SU-DHL-6 (cell line): ENCODE data around the gene PTPRG.

Experiments used
- H2AFZ ChIP-seq: fragments of 200-600 bp; sonication (generic); 2 replicates; pipeline ENCODE4 v1.6.1; 2014; ENCODE audit warnings: low read depth, mild to moderate bottlenecking, moderate library complexity, mixed read lengths, antibody characterized with exemption, low read length; ENCODE audit not compliant: severe bottlenecking
- H3F3A ChIP-seq: fragments of 200-600 bp; shearing (Covaris generic); 2 replicates; pipeline ENCODE4 v1.6.0; 2016; ENCODE audit warnings: antibody characterized with exemption, mild to moderate bottlenecking; ENCODE audit not compliant: insufficient read depth
- H3K27ac ChIP-seq: fragments of 200-600 bp; sonication (generic); 2 replicates; pipeline ENCODE4 v1.5.1; 2016; ENCODE audit warnings: low read depth, mild to moderate bottlenecking, low read length, moderate library complexity, mixed read lengths
- H3K27me3 ChIP-seq: fragments of 200-600 bp; sonication (generic), shearing (Covaris generic); 2 replicates; pipeline ENCODE4 v1.6.0; 2014; ENCODE audit warnings: mild to moderate bottlenecking, low read length
- H3K36me3 ChIP-seq: fragments of 200-600 bp; sonication (generic); 2 replicates; pipeline ENCODE4 v1.6.1; 2014; ENCODE audit warnings: mild to moderate bottlenecking, low read length, mixed read lengths
- H3K4me2 ChIP-seq: fragments of 300-600, 200-600 bp; shearing (Covaris generic), sonication (generic); 2 replicates; pipeline ENCODE4 v1.6.0; 2014; ENCODE audit warnings: low read length, low read depth, mild to moderate bottlenecking; ENCODE audit not compliant: poor library complexity, severe bottlenecking
- H3K4me3 ChIP-seq: fragments of 200-600 bp; sonication (generic); 2 replicates; pipeline ENCODE4 v1.5.1; 2014; ENCODE audit warnings: antibody characterized with exemption, low read length, mild to moderate bottlenecking, mixed read lengths; ENCODE audit not compliant: insufficient read depth, poor library complexity, severe bottlenecking
- H3K79me2 ChIP-seq: fragments of 200-600 bp; sonication (generic); 2 replicates; pipeline ENCODE4 v1.6.1; 2014; ENCODE audit warnings: mild to moderate bottlenecking, low read length, moderate library complexity; ENCODE audit not compliant: insufficient read depth
- H3K9ac ChIP-seq: fragments of 200-600 bp; sonication (generic); 2 replicates; pipeline ENCODE4 v1.7.0; 2014; ENCODE audit warnings: mild to moderate bottlenecking, low read length
- H3K9me2 ChIP-seq: fragments of 200-600 bp; sonication (generic); replicated peaks from 2 replicates; pipeline ENCODE4 v1.6.1; 2014; ENCODE audit warnings: low read length; ENCODE audit not compliant: insufficient read depth
- H3K9me3 ChIP-seq: fragments of 200-600 bp; sonication (generic); 2 replicates; pipeline ENCODE4 v1.6.1; 2014; ENCODE audit warnings: low read length, mixed read lengths; ENCODE audit not compliant: insufficient read depth
- H4K20me1 ChIP-seq: fragments of 200-600 bp; sonication (generic); 2 replicates; pipeline ENCODE4 v1.6.1; 2014; ENCODE audit warnings: low read depth, mild to moderate bottlenecking, antibody characterized with exemption, low read length, moderate library complexity, mixed read lengths
- EZH2phosphoT487 ChIP-seq: fragments of 200-600 bp; sonication (generic), shearing (Covaris generic); conservative IDR thresholded peaks from 2 replicates; pipeline ENCODE4 v1.6.1; 2018; ENCODE audit warnings: mild to moderate bottlenecking, antibody characterized with exemption, low read length, moderate library complexity, mixed read lengths
- TF ChIP-seq, protein P1 (sequence below): fragments of 200-600 bp; sonication (generic); IDR thresholded peaks from one replicate; pipeline ENCODE4 v1.5.1; 2017; ENCODE audit warnings: antibody characterized with exemption, mild to moderate bottlenecking, low read length, moderate library complexity; ENCODE audit not compliant: insufficient read depth, poor library complexity, severe bottlenecking

PTPRG gene

GRCh38 chr3:61832375-61833229 lies 271.2 kb downstream of the PTPRG start:
- Histone ChIP-seq H3K36me3 (no peaks in the 10 kb centered on the region), H3K9me2 (no peaks in the 10 kb centered on the region), H2AFZ (no peak overlapping the region), H3K9me3 (no peaks in the 10 kb centered on the region), H3K79me2 (no peaks in the 10 kb centered on the region), H3K9ac (no peak overlapping the region), H3K27ac (no peak overlapping the region), H3K27me3 (no peaks in the 10 kb centered on the region), H3K4me2 (no peak overlapping the region), H3F3A (no peaks in the 10 kb centered on the region), H3K4me3 (no peak overlapping the region), H4K20me1 (no peaks in the 10 kb centered on the region)
- no peak for TF ChIP-seq EZH2phosphoT487
- TF ChIP-seq, protein P1, sequence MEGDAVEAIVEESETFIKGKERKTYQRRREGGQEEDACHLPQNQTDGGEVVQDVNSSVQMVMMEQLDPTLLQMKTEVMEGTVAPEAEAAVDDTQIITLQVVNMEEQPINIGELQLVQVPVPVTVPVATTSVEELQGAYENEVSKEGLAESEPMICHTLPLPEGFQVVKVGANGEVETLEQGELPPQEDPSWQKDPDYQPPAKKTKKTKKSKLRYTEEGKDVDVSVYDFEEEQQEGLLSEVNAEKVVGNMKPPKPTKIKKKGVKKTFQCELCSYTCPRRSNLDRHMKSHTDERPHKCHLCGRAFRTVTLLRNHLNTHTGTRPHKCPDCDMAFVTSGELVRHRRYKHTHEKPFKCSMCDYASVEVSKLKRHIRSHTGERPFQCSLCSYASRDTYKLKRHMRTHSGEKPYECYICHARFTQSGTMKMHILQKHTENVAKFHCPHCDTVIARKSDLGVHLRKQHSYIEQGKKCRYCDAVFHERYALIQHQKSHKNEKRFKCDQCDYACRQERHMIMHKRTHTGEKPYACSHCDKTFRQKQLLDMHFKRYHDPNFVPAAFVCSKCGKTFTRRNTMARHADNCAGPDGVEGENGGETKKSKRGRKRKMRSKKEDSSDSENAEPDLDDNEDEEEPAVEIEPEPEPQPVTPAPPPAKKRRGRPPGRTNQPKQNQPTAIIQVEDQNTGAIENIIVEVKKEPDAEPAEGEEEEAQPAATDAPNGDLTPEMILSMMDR = no peak

DNA sequence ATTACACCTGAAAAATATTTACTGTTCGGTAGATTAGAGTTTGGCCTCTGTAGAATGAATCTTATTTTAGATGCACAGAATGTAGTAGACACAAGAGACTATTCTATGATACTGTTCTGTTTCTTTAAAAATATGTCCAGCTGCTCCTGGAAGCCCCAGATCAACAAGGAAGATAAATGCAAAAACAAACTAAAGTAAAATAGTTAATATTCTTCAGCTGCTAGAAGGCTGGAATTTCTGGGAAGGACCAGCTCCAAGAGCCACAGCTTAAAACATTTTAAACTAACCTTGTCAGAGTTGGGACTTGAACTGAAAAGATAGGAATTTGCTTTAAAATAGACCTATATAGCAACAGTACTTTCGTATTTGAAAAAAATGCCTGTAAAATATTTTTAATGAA lies 277.9 kb downstream of the PTPRG start:
- Histone ChIP-seq H3K79me2 (no peaks in the 10 kb centered on the region), H3K36me3 (no peaks in the 10 kb centered on the region), H3K4me3 (no peak overlapping the region), H3K27me3 (no peaks in the 10 kb centered on the region), H3K9ac (no peak overlapping the region), H3K4me2 (no peak overlapping the region), H3F3A (no peaks in the 10 kb centered on the region), H3K9me3 (no peaks in the 10 kb centered on the region), H4K20me1 (no peaks in the 10 kb centered on the region), H2AFZ (no peak overlapping the region), H3K27ac (no peak overlapping the region), H3K9me2 (no peaks in the 10 kb centered on the region)
- TF ChIP-seq, protein P1 = no peak
- no peak for TF ChIP-seq EZH2phosphoT487

GRCh38 chr3:61841111-61841845 lies 279.9 kb downstream of the PTPRG start:
- Histone ChIP-seq H3K27me3 (no peaks in the 10 kb centered on the region), H3K36me3 (no peaks in the 10 kb centered on the region), H3K9me2 (no peaks in the 10 kb centered on the region), H3K27ac (no peak overlapping the region), H2AFZ (no peak overlapping the region), H3K79me2 (no peaks in the 10 kb centered on the region), H3K9me3 (no peaks in the 10 kb centered on the region), H3K4me3 (no peak overlapping the region), H4K20me1 (no peaks in the 10 kb centered on the region), H3F3A (no peaks in the 10 kb centered on the region), H3K4me2 (no peak overlapping the region), H3K9ac (no peak overlapping the region)
- TF ChIP-seq, protein P1 = no peak
- no peak for TF ChIP-seq EZH2phosphoT487
